Testis (tissue), 2 donors: ENCODE measurements around the gene NASP.

Source experiments
- POLR2A ChIP-seq: fragments of 450-650 bp; IDR thresholded peaks from one replicate; pipeline ENCODE4 v1.6.1; 2017; ENCODE audit warnings: antibody characterized with exemption, mild to moderate bottlenecking, moderate library complexity
- TF ChIP-seq, protein P1 (sequence below), 3 experiments: fragments of 450-650 bp in 2 of 3; fragments of 200-600 bp in 1 of 3; sonication (generic) in 1 of 3; IDR thresholded peaks; one replicate each; pipeline ENCODE4 v1.5.1; 2016 to 2019; ENCODE audit warnings: antibody characterized with exemption in 3 of 3, mild to moderate bottlenecking in 2 of 3, moderate library complexity in 1 of 3

DNA sequence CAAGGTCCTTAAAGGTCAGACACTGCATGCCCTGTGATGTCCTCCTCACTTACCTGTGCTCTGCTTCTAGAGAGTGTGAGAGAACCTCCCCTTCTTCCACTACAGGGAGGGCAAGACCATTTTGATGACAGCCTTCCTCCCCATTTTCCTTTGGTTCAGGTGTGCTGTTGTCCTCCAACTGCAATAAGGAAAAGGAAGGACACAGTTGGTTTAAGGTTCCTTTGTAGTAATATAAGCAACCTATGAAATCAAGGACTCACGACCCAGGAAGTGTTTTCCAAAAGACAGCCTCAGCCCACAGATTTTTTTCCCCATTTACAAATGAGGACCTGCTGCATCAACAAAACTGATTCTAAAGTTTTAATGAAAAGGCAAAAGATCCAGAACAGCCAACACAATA is 46.6 kb downstream of the NASP start:
- TF ChIP-seq, protein P1, sequence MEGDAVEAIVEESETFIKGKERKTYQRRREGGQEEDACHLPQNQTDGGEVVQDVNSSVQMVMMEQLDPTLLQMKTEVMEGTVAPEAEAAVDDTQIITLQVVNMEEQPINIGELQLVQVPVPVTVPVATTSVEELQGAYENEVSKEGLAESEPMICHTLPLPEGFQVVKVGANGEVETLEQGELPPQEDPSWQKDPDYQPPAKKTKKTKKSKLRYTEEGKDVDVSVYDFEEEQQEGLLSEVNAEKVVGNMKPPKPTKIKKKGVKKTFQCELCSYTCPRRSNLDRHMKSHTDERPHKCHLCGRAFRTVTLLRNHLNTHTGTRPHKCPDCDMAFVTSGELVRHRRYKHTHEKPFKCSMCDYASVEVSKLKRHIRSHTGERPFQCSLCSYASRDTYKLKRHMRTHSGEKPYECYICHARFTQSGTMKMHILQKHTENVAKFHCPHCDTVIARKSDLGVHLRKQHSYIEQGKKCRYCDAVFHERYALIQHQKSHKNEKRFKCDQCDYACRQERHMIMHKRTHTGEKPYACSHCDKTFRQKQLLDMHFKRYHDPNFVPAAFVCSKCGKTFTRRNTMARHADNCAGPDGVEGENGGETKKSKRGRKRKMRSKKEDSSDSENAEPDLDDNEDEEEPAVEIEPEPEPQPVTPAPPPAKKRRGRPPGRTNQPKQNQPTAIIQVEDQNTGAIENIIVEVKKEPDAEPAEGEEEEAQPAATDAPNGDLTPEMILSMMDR (IDR thresholded peaks at IDR 0.05): no peak
- no peak for TF ChIP-seq POLR2A
